ENCODE results near the gene DENND4B.

Gene DENND4B

DNA sequence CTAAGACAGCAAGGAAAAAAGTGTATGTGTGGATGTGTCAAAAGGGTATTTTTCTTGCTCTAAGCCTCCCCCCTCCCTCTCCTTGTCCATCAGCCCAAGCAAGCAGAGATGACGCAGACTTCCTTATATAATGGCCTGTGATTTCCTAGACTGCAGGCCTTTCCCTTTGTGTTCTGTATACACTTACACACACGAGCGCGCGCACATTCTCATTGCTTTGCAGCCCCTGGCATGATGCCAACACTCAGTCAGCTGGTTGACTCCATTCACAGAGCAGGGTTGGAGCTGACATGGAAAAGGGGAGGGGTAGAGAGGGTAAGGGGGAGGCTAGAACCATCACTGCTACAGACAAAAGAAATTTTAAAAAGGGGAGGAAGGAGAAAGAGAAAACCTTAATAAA, 65.6 kb downstream of the DENND4B start:
- DNase-seq = peak; percentile 44

GRCh38 chr1:153880024-153880423, 66.5 kb downstream of the DENND4B start:
- no peak for DNase-seq
